Measurements from ENCODE around the gene CCDC63.

The CCDC63 gene

DNA sequence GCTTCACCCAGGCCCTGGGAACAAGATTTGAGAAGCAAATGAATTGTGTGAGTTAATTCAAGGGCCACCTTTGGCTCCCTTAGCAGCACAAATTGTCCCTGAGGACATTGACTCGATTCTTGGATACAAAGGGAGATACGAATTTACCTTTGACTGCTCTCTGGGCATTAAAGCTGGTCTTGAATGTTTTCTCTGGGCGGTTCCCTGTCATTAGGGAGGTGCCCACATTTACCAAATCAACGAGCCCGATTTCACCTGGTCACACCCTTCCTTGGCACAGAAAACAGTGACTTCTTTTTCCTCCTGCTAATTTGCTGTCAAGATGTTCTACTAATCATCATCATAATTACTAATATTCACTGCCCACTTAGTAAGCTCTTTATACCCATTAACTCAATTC is 27.1 kb upstream of the CCDC63 start:
- in situ Hi-C loops (cut with HindIII; ENCODE audit: low pct_unique_long_range_greater_than_20kb, low sequenced_read_pairs) = no loop called here
- no peak for TF ChIP-seq JUND (IDR thresholded peaks at IDR 0.05; ENCODE audit: low read depth)
- no peak for DNase-seq (ENCODE audit: low read depth in 1 of 2, low spot score in 1 of 2)

DNA sequence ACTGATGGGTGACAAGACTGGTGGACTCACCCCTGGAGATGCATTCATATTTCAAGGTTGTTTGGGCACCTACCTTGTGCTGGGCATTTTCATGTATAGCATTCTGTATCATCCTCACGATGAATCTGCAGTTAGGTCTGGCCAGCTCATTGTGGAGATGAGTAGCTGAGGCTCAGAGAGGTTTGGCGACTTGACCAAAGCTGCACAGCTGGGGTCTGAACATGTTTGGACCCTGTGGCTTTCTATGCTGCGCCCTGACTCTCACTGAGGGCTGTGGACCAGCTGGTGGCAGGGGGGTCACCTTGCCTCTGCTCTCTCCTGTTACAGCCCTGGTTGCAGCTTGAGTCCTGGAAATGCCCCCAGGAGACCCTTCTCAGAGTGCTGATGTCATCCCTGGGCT is 24.9 kb upstream of the CCDC63 start:
- in situ Hi-C loops (cut with HindIII; ENCODE audit: low pct_unique_long_range_greater_than_20kb, low sequenced_read_pairs) = no loop called here

DNA sequence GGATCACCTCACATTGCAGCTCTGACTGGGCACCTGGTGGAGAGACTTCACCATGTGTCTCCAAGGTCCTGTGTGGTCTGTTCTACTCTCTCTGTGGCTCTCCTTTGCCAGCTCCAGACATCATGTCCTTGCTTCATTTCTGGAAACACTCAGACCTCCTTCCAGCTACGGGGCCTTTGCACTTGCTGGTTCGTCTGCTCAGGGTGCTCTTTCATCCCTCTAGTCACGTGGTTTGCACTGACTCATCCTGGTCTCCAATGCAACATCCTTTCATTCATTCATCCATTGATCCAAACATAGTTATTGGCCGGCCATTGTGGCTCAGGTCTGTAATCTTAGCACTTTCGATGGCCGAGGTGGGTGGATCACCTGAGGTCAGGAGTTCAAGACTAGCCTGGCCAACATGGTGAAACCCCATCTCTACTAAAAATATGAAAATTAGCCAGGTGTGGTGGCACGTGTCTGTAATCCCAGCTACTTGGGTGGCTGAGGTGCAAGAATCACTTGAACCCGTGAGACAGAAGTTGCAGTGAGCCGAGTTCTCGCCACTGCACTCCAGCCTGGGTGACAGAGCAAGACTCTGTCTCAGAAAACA is 23.9 kb upstream of the CCDC63 start:
- TF ChIP-seq JUND (IDR thresholded peaks at IDR 0.05; ENCODE audit: low read depth) = no peak
- in situ Hi-C loops (cut with HindIII; ENCODE audit: low pct_unique_long_range_greater_than_20kb, low sequenced_read_pairs) = no loop called here
- no peak for DNase-seq (ENCODE audit: low read depth in 1 of 2, low spot score in 1 of 2)

More for the DNA sequence above, 24.9 kb upstream of the CCDC63 start:
- no peak for TF ChIP-seq JUND (IDR thresholded peaks at IDR 0.05; ENCODE audit: low read depth)
- DNase-seq (ENCODE audit: low read depth in 1 of 2, low spot score in 1 of 2) = no peak

- in situ Hi-C loops (cut with HindIII; ENCODE audit: low pct_unique_long_range_greater_than_20kb, low sequenced_read_pairs) = no loop called here
- no peak for TF ChIP-seq JUND (IDR thresholded peaks at IDR 0.05; ENCODE audit: low read depth)
- no peak for DNase-seq (ENCODE audit: low read depth in 1 of 2, low spot score in 1 of 2)
Observed at GRCh38 chr12:110824342-110824741, 22.4 kb upstream of the CCDC63 start.

- in situ Hi-C loops (cut with HindIII; ENCODE audit: low pct_unique_long_range_greater_than_20kb, low sequenced_read_pairs) = no loop called here
- no peak for DNase-seq (ENCODE audit: low read depth in 1 of 2, low spot score in 1 of 2)
- no peak for TF ChIP-seq JUND (IDR thresholded peaks at IDR 0.05; ENCODE audit: low read depth)
Observed at GRCh38 chr12:110825530-110825929, 21.3 kb upstream of the CCDC63 start.

GRCh38 chr12:110826592-110827200 is 20.1 kb upstream of the CCDC63 start:
- TF ChIP-seq JUND (IDR thresholded peaks at IDR 0.05; ENCODE audit: low read depth) = no peak
- peak; percentile 55 to 92 for DNase-seq (ENCODE audit: low read depth in 1 of 2, low spot score in 1 of 2)
- in situ Hi-C loops (cut with HindIII; ENCODE audit: low pct_unique_long_range_greater_than_20kb, low sequenced_read_pairs) = no loop called here

- no peak for TF ChIP-seq JUND (IDR thresholded peaks at IDR 0.05; ENCODE audit: low read depth)
- DNase-seq (ENCODE audit: low read depth in 1 of 2, low spot score in 1 of 2) = no peak
- in situ Hi-C loops (cut with HindIII; ENCODE audit: low pct_unique_long_range_greater_than_20kb, low sequenced_read_pairs) = no loop called here
Observed at GRCh38 chr12:110829308-110829707, 17.5 kb upstream of the CCDC63 start.

DNA sequence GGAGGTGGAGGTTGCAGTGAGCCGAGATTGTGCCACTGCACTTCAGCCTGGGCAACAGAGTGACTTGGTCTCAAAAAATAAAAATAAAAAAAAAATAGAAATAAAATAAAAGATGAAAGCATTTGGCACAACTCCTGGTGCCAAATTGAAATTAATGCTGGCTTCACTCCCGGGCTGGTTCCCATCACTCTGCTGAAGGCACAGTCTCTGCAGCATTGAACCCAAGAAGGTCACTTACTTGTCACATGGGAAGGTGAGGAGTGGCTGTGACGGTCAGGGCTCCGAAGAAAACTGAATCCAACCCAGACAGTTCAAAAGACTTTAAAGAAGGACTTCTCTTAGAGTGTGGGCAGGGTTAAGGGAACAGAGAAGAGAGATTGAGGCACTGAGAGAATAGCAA is 10.5 kb upstream of the CCDC63 start:
- in situ Hi-C loops (cut with HindIII; ENCODE audit: low pct_unique_long_range_greater_than_20kb, low sequenced_read_pairs) = no loop called here
- TF ChIP-seq JUND (IDR thresholded peaks at IDR 0.05; ENCODE audit: low read depth) = no peak
- DNase-seq (ENCODE audit: low read depth in 1 of 2, low spot score in 1 of 2) = no peak

DNA sequence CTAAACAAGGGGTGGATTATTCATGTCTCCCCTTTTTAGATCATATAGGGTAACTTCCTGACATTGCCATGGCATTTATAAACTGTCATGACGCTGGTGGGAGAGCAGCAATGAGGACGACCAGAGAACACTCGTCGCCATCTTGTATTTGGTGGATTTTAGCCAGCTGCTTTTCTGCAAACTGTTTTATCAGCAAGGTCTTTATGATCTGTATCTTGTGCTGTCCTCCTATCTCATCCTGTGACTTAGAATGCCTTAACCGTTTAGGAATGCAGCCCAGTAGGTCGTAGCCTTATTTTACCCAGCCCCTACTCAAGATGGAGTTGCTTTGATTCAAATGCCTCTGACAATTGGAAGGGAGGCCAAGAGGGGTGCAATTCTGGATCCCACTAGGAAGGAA is 5.8 kb upstream of the CCDC63 start:
- DNase-seq (ENCODE audit: low read depth in 1 of 2, low spot score in 1 of 2) = no peak
- in situ Hi-C loops (cut with HindIII; ENCODE audit: low pct_unique_long_range_greater_than_20kb, low sequenced_read_pairs) = no loop called here
- no peak for TF ChIP-seq JUND (IDR thresholded peaks at IDR 0.05; ENCODE audit: low read depth)

DNA sequence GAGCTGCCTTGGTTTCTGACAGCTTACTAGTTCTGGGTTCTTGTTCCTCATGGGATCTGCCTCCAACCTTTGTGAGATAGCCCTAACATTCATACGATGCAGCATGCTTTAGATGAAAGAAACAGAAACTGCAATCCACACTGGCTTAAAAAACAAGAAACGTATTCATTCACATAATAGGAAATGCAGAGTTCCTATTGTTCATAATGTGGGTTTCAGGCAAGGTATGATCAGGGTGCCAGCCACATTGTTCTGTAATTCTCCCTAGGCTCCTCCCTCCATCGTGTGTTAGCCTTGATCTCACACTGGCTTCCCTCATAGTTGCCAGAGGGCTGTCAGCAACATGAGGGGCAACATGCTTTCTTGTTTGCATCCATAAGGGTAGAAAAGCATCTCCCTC is 2.7 kb upstream of the CCDC63 start:
- no peak for DNase-seq (ENCODE audit: low read depth in 1 of 2, low spot score in 1 of 2)
- TF ChIP-seq JUND (IDR thresholded peaks at IDR 0.05; ENCODE audit: low read depth) = no peak
- in situ Hi-C loops (cut with HindIII; ENCODE audit: low pct_unique_long_range_greater_than_20kb, low sequenced_read_pairs) = no loop called here

DNA sequence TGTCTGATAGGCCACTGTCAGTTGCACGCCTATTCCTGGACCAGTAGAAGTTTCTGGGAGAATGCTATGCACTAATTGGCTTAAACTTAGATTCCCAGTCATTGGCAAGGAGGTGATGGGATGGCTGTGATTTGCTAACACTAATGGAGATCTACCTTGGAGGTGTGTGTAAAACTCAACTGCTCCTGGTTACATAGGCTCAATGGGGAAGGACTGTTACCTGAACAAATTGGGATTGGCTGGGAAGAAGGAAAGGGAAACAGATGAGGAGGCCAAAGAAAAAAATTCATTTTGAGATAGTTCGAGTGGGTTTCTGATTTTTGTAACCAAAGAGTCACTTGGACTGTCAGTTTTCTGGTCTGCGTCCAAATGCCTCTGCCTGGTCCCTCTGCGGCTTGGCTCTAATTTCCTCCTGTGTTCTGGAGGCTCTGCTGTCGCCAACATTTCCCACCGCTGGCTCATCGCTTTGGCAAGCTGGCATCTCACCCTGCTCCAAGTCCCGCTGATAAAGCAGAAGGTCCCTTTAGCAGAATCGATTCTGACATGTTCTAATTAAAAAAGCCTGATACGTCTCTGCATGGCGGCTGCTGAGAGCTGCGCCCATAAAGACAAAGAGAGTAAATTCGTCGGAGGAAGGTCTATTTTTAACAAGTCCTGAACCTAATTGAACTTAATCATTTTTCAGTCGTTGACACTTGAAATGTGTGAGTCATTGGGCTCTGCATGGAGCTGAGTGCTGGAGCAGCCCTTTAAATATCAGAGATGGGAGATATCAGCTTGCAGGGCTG is 2.0 kb upstream of the CCDC63 start:
- TF ChIP-seq JUND (IDR thresholded peaks at IDR 0.05; ENCODE audit: low read depth) = no peak
- no peak for DNase-seq (ENCODE audit: low read depth in 1 of 2, low spot score in 1 of 2)

DNA sequence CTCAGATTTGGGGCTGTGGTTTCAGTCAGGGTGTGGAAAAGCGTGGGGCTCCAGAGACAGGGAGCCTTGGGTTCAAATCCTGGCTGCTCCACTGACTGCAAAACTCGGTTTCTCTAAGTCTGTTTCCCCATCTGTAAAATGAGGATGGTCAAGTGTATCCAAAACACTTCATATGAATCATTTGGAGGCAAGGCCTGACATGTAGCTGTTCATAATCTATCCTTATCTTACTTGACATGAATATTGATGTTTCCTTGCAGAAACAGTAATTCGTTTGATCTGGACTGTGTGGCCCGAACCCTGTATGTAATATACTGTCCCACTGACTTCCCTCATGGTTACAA is 1.5 kb upstream of the CCDC63 start:
- no peak for TF ChIP-seq JUND (IDR thresholded peaks at IDR 0.05; ENCODE audit: low read depth)
- in situ Hi-C loops (cut with HindIII; ENCODE audit: low pct_unique_long_range_greater_than_20kb, low sequenced_read_pairs) = no loop called here
- no peak for DNase-seq (ENCODE audit: low read depth in 1 of 2, low spot score in 1 of 2)

More for the DNA sequence above, 2.0 kb upstream of the CCDC63 start:
- in situ Hi-C loops (cut with HindIII; ENCODE audit: low pct_unique_long_range_greater_than_20kb, low sequenced_read_pairs) = no loop called here

DNA sequence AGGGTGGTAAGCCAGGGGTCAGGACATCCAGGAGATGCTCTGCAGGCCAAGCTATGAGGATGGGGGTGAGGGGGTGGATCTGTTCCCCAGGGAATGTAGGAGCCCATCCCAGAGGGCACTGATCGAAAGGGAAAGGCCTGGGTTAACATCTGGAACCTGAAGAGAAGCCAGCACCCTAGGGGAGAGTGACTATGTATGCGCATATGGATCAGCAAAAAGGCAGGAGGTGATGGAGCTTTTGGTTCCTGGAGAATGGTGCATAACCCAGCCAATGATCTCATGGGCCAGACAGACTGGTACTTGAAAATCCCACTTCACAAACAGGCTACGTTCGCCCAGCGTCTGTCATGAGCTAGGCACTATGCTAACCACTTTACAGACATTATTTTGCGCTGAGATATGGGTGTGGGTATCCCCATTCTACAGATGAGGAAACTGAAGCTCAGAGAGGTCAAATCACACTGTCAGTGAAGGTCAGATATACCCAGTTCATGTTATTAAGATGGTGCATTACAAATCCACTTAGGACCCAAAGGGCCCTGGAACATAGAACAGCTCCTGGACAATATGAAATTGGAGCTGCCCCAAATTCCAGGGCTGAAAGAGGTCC is 1.6 kb downstream of the CCDC63 start:
- in situ Hi-C loops (cut with HindIII; ENCODE audit: low pct_unique_long_range_greater_than_20kb, low sequenced_read_pairs) = no loop called here
- no peak for TF ChIP-seq JUND (IDR thresholded peaks at IDR 0.05; ENCODE audit: low read depth)
- no peak for DNase-seq (ENCODE audit: low read depth in 1 of 2, low spot score in 1 of 2)
